GM18867 (cell line): Measurements from ENCODE around the gene CCND2.

Source experiments
- ATAC-seq: cut with Tn5 transposase; IDR thresholded peaks from one replicate; pipeline ENCODE4 v1.9.1; 2021; ENCODE audit warnings: mild to moderate bottlenecking, moderate library complexity; ENCODE audit not compliant: unreplicated experiment

CCND2 gene

GRCh38 chr12:4275870-4276301 lies 2.3 kb downstream of the CCND2 start:
- no peak for ATAC-seq

GRCh38 chr12:4276524-4277204 lies 3.1 kb downstream of the CCND2 start:
- ATAC-seq: no peak

GRCh38 chr12:4277205-4277543 lies 3.6 kb downstream of the CCND2 start:
- no peak for ATAC-seq

- no peak for ATAC-seq
Measured at GRCh38 chr12:4277857-4278256, 4.3 kb downstream of the CCND2 start.

GRCh38 chr12:4278329-4279197 lies 5.0 kb downstream of the CCND2 start:
- ATAC-seq: no peak

- ATAC-seq: no peak
Measured at GRCh38 chr12:4279198-4279690, 5.7 kb downstream of the CCND2 start.

GRCh38 chr12:4280351-4281163 lies 7.0 kb downstream of the CCND2 start:
- ATAC-seq: no peak

GRCh38 chr12:4281173-4281654 lies 7.7 kb downstream of the CCND2 start:
- no peak for ATAC-seq

- ATAC-seq: no peak
Measured at GRCh38 chr12:4282103-4282891, 8.7 kb downstream of the CCND2 start.

- no peak for ATAC-seq
Measured at GRCh38 chr12:4282892-4283511, 9.4 kb downstream of the CCND2 start.

- no peak for ATAC-seq
Measured at GRCh38 chr12:4283512-4284255, 10.1 kb downstream of the CCND2 start.

- ATAC-seq: no peak
Measured at GRCh38 chr12:4284306-4284705, 10.7 kb downstream of the CCND2 start.

GRCh38 chr12:4285070-4285469 lies 11.5 kb downstream of the CCND2 start:
- no peak for ATAC-seq

- ATAC-seq: no peak
Measured at GRCh38 chr12:4286228-4286627, 12.7 kb downstream of the CCND2 start.

GRCh38 chr12:4286771-4287317 lies 13.3 kb downstream of the CCND2 start:
- ATAC-seq: no peak

GRCh38 chr12:4287325-4288211 lies 14.0 kb downstream of the CCND2 start:
- no peak for ATAC-seq

- no peak for ATAC-seq
Measured at GRCh38 chr12:4288296-4289131, 15.0 kb downstream of the CCND2 start.
